HEK293 (cell line): ENCODE measurements around the gene PEX14.

Source experiments
- CTCF ChIP-seq: fragments of 450-650 bp; formaldehyde crosslinking; IDR thresholded peaks from 2 replicates; pipeline ENCODE4 v1.5.1; 2016; ENCODE audit warnings: missing biosample characterization, missing genetic modification characterization
- HOXA7 ChIP-seq: sonication (generic); formaldehyde crosslinking; IDR thresholded peaks from 2 replicates; pipeline ENCODE4 v1.8.1; 2022; ENCODE audit warnings: missing genetic modification reagents, borderline replicate concordance
- ZNF510 ChIP-seq: fragments of 450-650 bp; formaldehyde crosslinking; IDR thresholded peaks from 2 replicates; pipeline ENCODE4 v1.5.1; 2018; ENCODE audit warnings: mild to moderate bottlenecking, missing genetic modification characterization, missing biosample characterization; ENCODE audit not compliant: insufficient replicate concordance
- TF ChIP-seq, protein P1 (sequence below): fragments of 450-650 bp; formaldehyde crosslinking; IDR thresholded peaks from 2 replicates; pipeline ENCODE4 v1.5.1; 2016; ENCODE audit warnings: missing biosample characterization, missing genetic modification characterization

DNA sequence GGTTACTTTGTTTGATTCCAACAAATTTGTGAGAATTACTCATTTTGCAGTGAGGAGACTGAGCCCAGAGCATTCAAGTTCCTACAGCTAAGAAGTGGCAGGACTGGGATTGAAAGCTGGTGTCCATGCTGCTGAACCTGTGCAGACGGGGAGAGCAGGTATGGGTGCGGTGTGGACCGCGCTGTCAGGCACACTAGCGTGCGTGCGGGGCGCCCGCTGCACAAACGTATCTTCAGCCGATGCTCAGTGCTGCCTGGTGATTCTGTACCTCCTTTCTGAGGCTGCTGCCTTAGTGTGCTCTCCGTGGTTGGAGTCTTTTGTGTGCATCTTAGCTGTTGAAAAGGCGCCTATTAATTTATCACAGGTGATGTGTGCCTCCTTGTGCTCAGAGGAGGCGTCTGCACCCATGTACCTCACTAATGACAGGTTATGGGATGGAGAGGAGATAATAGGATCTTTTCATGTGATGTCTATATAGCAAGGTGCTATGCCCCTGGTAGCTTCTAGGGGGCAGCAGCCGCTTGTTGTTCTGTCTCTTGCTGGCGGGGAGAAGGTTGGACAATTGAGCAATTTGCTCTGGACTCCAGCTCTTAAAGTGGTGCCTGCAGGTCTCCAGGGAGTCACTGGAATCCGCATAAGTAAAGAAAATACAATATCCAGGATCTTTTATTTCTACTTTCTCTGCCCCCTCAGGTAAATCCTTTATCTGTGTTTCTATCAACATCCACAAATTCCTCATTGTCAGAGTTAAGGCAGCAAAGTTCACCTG, 32.5 kb downstream of the PEX14 start:
- TF ChIP-seq HOXA7 (CRISPR knock-in tag) (no peak), ZNF510 (tag by site-specific recombination) (no peak), CTCF (tag by site-specific recombination) (peak; percentile 81)
- TF ChIP-seq, protein P1, sequence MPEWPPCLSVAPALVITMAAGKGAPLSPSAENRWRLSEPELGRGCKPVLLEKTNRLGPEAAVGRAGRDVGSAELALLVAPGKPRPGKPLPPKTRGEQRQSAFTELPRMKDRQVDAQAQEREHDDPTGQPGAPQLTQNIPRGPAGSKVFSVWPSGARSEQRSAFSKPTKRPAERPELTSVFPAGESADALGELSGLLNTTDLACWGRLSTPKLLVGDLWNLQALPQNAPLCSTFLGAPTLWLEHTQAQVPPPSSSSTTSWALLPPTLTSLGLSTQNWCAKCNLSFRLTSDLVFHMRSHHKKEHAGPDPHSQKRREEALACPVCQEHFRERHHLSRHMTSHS (tag by site-specific recombination), result no peak
